Hematopoietic multipotent progenitor cell treated with erythropoietin and hydrocortisone succinate and interleukin-3 and kit ligand, for 6 days (in vitro differentiated cells): ENCODE results near the gene SRCAP.

Source experiments
- DNase-seq: peaks from one replicate; pipeline ENCODE4 v3.0.0-alpha.2; 2015

Gene SRCAP

DNA sequence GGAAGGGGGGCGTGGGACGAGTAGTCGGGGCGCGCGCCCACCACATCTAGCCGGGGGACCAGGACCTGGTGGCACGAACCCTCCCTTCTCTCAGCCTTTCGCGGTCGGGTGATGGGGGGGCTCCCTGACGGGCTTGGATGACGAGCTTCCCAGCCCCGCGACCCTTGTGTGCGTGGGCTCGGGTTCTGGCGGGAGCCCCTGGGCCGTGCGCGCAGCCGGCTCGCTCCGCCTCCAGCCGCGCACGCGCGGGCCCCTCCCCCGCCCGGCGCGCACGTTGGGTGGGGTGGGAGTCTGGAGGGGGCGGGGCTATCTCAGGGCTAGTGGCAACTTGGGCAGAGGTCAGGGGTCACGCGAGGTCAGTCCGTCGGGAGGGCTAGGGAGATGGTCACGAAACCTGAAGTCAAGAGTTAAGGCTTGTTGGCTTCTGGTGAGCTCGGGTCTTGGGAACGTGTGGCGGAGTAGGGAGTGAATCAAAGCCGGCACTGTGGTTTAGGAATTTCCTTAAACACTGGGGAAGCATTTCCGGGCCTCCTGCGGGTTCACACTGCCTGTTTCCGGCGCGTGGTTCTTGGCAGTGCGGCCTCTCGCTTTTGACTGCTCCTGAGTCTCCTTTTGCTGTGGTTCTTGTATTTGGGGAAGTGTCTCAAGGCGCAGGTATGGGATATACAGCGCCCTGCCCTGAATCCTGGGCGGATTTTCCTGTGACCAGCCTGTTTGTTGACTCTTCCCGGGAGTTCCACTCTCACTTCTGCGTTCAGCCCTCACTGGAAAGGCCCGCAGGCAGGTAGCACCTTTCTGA is at the start of gene SRCAP:
Gene SRCAP (plus strand): TSS at position 356 of the 799 bp plus-strand sequence. CDS start 1,654 bp downstream, outside the sequence.
- DNase-seq: peak; percentile 95

- DNase-seq: peak; percentile 62
These were observed 49.1 kb upstream of the SRCAP start for GRCh38 chr16:30649725-30650368.

DNA sequence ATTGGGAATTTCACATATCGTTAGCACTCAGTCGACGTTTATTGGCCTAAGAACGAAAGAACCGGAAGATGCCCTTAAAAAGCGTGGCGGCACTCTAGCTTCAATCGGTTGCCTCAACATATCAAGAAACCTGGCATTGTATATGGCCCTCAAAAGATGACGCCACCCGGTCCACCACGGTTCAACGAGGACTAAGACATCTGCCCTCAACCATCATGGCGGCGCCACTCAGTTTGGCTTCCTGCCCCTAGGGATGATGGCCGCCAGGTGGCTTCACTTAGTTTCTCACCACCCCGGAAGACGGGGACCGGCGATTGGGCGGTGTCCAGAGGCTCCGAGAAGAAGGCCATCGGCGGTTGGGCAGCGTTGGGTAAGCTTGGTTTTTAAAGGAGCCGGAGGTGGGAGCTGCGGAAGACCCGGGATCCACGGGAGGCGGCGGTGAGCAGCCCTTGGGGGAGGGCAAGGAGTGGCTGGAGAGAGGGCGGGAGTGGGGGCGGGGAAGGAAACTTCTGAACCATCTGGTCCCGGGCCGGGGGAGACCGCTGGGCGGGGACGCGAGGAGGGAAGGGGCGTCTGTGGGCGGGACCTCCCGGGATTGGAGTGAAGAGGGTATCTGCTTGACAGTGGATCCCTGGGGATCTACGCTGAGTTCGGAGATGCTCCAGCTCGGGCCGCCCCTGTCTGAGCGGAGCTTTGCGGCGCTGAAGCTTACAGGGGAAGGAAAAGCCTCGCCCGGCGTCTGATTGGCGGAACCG is 48.4 kb upstream of the SRCAP start, which contains the start of gene PRR14:
Gene PRR14 (plus strand): TSS at position 592 of the 755 bp plus-strand sequence. CDS start 686 bp downstream, outside the sequence.
- DNase-seq: peak; percentile 100

DNA sequence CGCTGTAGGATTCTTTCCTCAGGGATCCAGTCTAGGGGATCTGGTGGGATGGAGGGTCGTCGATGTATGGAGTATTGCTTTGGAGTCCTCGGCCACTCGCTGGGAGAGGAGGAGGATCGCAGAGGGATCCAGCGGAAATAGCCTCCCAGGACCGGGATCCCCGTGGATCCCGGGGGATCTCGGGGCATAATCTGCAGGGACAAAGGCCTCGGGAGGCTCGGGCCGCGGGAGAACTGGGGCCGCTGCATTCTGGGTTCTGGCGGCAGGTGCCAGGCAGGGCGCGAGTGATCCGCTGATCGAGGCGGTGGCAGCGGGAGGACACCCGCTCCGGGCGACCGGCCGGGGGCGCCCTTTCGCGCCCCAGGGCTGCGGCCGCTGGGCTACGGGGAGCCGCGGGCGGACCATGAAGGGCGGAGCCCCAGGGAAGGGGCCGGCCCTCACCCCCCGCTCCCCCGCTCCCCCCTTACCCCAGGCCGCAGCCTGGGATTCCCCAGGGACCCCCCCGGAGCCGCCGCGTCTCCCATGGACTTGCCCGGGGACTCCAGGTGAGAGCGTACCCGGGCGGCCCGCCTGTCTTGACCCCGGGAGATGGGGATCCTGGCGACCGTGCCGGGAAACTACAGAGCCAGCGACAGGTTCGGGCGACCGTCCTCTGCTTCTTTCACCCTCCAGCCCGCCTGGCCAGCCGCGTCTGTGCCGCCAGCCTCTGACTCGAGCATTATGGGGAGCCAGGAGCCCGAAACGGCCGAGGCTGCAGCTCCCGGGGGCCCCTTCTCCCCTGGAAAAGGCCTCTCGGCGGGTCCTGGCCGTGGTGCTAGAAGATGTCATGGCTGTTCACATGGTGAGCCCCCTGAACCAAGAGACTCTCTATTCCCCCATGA is 47.6 kb upstream of the SRCAP start:
- peak; percentile 86 for DNase-seq

DNA sequence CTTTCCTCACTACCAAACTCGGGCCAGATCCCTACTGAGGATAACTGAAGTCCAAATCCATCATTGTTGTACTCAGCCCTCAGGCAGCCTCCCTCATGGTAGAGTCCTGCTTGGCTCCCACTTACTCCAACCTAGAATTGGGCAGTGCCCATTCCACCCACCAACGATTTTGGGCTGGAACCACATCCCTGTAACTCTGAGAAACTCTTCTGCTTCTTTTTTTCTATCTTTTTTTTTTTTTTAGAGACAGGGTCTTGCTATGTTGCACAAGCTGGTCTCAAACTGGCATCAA is 47.0 kb upstream of the SRCAP start:
- no peak for DNase-seq

DNA sequence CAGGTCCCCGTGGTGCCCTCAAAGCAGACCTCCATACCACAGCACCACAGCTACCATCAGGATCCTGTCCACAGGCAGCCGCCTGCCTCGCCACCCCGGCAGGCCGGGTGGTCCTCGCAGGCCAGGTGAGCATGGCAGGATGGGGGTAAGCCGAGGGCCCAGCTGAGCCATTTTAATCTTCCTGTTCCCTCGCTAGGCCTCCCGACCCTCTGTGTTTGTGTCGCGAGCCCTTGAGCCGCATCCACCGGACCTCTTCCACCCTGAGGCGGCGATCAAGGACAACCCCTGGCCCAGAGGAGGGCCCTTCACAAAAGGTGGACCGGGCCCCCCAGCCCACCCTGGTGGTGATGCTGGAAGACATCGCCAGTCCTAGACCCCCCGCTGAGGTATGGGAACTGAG is 46.3 kb upstream of the SRCAP start:
- DNase-seq: no peak

DNA sequence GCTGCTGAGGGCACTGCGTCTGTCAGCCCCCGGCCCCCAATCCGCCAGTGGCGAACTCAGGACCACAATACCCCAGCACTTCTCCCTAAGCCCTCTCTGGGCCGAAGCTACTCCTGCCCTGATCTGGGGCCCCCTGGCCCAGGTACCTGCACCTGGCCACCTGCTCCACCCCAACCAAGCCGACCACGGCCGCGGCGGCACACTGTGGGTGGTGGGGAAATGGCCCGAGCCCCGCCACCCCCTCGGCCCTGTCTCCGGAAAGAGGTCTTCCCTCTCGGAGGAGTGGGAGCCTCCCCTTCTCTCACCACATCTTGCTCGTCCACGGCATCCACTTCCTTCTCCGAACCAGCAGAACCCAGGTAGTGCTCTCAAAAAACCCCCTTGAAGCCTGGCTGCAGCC is 44.1 kb upstream of the SRCAP start:
- DNase-seq: no peak

GRCh38 chr16:30655815-30656347 is 43.1 kb upstream of the SRCAP start:
- no peak for DNase-seq

DNA sequence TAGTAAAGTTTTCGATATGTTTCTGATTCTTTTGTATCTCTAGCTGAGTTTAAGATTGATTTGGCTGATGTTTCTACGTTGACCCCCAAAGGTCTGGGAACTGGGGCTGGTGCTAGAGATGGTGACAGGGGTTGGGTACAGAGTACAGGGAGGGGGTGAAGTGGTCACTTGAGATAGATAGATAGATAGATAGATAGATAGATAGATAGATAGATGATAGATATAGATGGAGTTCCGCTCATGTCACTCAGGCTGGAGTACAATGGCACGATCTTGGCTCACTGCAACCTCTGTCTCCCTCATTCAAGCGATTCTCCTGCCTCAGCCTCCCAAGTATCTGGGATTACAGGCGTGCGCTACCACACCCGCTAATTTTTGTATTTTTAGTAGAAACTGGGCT is 42.6 kb upstream of the SRCAP start:
- DNase-seq: no peak

GRCh38 chr16:30656974-30657865 is 41.8 kb upstream of the SRCAP start:
- no peak for DNase-seq

DNA sequence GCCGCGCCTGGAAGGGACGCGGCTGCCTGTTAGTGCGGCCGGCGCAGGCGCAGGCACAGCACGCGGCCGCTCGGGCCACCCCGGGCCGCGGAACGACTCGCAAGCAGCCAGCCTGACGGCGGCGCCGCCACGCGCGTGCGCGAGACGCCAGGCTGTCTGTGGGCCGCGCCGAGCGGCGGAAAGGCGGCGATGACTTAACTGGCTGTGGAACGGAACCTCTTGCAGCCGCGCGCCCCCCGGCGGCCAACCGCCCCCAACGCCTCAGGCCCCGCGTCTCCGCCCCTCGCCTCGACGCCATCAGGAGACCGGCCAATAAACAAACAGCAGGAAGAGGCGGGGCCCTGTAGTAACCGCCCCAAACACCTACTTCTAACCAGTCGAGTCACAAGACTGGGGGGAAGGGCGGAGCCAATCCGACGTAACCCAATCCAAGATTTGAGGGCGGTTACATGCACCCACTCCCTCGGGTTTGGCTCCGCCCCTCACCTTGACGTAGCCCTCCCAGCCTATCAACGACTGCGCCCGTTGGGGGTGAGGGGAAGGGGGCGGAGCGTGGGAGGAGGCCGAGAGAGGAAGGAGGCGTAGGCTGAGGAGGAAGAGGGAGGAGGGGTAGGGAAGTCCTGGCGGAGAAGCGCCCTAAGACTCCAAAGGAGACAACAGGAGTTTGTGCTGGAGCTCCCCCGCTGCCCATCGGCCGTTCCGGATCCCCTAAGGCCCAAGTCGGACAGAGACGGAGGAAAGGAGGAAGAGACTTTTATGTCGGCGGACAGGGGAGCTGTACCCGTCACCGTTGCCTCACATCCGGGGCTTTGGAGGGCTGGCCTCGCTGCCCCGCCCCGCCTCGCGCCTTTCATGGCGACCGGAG is 40.9 kb upstream of the SRCAP start, which contains the start of gene FBRS:
Gene FBRS (plus strand): TSS at position 566 of the 865 bp plus-strand sequence. CDS start 1,088 bp downstream, outside the sequence.
- DNase-seq: peak; percentile 100

DNA sequence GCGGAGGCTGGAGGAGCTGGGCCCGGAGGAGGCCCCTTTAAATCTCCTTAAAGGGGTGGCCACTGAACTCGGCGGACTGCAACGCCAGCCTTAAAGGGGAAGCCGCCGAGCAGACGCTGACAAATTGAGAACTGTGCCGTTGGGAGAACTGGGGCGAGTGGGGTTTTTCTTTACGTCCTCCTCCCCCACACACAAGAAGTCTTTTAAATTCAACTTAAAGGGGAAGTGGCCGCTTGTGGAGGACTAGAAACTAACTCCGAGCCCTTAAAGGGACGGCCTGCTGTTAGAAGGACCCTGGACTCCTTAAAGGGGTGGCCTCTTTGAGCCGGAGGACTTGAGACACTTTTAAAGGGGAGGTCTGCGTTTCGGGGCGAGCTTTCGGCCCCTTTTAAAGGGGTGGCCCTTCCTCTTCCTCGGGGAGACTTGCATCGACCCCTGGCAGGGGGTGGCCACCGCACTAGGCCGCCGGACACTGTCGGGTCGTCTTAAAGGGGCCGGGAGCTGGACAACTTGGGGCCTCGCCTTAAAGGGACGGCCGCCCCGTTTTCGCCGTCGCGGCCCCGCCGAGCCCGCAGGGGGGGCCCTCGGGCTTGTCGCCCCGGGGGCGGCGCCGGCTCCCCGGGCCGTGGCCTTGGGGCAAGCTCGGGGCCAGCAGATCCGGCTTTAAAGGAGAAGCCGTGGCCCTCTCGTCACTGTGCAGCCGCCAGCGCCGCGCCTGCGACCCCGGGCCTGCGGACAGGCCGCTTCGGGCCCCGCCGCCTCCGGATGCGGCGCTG is 40.1 kb upstream of the SRCAP start:
- DNase-seq: peak; percentile 98

DNA sequence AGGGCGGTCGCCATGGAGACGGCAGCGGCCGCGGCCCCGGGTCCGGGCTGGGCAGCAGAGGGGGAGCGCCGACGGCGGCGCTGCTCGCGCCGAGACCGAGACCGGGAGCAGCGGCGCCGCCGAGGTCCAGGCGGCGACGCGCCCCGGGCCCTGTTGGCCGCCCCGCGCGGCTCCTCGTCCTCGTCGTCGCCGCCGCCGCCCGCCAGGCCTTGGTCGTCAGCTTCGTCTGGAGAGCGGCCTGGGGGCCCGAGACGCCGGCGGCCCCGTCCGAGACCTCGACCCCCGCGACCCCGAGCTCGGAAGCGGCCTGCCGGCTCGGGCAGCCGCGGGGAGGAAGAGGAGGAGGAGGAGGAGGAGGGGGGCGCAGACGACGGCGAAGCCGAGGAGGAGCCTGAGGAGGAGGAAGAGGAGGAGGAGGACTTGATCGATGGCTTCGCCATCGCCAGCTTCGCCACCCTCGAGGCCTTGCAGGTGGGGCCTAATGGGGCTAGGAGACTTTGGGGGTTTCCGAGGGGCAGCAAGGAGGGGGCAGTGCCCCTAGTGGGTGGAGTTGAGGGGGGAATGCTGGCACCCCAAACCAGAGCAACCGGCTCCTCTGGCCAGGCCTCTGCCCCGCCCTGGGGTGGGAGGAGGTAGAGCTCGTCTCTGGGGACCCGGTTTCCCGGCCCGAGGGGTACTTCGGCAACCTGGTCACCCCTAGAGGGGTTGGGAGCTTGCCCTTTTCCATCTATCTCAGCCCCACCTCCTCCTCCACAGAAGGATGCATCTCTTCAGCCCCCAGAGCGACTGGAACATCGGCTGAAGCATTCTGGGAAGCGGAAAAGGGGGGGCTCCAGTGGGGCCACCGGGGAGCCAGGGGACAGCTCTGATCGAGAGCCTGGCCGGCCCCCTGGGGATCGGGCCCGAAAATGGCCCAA is 39.2 kb upstream of the SRCAP start:
- DNase-seq: peak; percentile 47

- DNase-seq: peak; percentile 34
These were observed 38.3 kb upstream of the SRCAP start for GRCh38 chr16:30660424-30661261.

DNA sequence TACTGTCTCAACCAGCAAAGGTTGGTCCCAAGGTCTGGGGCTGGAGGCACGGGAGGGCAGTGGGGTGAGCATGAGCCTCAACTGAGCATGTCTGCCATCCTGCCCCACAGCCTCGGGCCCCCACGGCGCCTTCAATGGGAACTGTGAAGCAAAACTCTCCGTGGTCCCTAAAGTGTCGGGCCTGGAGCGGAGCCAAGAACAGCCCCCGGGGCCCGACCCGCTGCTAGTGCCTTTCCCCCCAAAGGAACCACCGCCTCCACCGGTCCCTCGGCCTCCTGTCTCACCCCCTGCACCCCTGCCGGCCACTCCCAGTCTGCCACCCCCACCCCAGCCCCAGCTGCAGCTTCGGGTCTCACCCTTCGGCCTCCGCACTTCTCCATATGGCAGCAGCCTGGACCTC is 36.5 kb upstream of the SRCAP start:
- DNase-seq: no peak

DNA sequence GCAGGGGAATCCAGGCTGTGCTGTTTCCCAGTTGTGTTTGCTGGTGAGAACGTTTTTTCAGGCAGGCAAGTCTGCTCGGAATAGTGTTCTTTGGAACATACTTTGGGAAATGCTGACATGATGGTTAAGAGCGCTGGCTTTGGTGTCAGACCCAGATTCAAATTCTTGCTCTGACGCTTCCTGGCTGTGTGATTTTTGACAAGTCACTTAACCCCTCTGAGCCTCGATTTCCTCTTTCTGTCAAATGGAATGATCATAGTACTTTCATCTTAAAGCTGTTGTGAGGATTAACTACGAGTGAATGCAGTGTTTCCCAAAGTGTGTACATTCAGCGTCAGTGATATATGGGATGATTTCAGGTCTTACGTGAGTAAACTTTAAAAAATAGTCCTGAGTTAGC is 35.9 kb upstream of the SRCAP start:
- DNase-seq: no peak

DNA sequence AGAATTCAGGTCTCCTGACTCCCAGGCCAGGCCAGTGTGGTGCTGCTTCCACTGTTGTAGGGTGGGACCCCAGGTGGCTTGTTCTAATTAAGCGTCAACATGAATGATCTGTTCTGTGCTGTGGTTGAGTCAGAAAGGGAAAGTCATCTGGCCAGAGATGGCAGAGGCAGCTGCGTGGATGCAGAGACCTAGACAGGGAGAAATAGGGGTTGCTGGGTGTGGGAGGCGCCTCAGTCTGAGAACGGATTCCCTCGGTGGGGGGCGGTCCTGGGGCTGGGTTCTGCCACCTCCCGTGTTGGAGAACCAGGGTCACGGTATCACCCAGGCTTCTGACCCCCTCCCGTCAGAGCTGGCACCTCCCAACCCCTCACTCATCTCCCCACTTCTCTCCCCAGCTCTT is 35.2 kb upstream of the SRCAP start:
- no peak for DNase-seq
